ENCODE results near the gene TRIO. TPM values are rescaled to one million over a fixed set of nuclear protein-coding genes. Genes with fewer than 3 reads are reported as not detected.

Gene TRIO
- total RNA-seq, 1 experiment from 2014 or later = 136 TPM

DNA sequence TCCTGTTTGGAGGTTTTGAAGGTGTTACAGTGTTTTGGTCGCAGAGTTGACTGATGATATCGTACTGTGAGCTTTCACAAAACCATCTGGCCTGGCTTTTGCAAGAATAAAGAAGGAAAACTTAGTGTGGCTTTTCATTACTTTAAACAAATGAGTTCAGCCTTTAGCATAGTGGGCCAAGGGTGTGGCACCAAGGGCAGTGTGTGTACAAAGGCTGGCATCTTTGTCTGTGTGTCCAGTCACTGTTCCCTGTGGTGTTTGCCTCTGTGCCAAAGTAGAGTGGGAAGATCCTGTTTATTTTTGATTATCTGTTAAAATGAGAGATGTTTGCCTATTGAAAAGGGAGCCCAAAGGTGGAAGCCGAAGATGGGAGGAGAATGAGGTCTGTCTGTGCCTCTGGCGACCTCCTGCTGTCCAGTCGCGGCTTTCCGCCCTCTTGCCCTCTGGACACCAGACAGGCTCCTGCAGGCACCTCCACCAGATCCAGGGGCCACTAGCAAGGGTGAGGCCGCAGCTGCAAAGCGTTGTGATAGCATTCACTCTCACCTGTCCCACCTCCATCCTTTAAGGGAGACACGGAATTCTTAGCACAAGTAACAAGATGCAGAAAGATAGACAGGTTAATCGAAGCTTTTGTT, 113.7 kb downstream of the TRIO start:
- CTCF ChIA-PET = interaction anchor here (5.1 kb wide), 1 partner anchor 13 kb away, joined by 23 read pairs; no protein-coding TSS in a partner anchor
- H3K27ac Mint-ChIP-seq (ENCODE audit: low read depth, unreplicated experiment) = no peak overlapping the region
- no peak overlapping the region for H3K4me3 Mint-ChIP-seq (ENCODE audit: unreplicated experiment)
- no peaks in the 10 kb centered on the region for H3K27me3 Mint-ChIP-seq (ENCODE audit: insufficient read depth, unreplicated experiment)
- no peak for DNase-seq (ENCODE audit: unreplicated experiment)
- H3K4me1 Mint-ChIP-seq (ENCODE audit: insufficient read depth, unreplicated experiment) = no peaks in the 10 kb centered on the region
- TF ChIP-seq, protein P1, sequence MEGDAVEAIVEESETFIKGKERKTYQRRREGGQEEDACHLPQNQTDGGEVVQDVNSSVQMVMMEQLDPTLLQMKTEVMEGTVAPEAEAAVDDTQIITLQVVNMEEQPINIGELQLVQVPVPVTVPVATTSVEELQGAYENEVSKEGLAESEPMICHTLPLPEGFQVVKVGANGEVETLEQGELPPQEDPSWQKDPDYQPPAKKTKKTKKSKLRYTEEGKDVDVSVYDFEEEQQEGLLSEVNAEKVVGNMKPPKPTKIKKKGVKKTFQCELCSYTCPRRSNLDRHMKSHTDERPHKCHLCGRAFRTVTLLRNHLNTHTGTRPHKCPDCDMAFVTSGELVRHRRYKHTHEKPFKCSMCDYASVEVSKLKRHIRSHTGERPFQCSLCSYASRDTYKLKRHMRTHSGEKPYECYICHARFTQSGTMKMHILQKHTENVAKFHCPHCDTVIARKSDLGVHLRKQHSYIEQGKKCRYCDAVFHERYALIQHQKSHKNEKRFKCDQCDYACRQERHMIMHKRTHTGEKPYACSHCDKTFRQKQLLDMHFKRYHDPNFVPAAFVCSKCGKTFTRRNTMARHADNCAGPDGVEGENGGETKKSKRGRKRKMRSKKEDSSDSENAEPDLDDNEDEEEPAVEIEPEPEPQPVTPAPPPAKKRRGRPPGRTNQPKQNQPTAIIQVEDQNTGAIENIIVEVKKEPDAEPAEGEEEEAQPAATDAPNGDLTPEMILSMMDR (IDR thresholded peaks at IDR 0.05; ENCODE audit: unreplicated experiment) = no peak
- intact Hi-C loops (cut with micrococcal nuclease) = no loop called here
- H3K36me3 Mint-ChIP-seq (ENCODE audit: insufficient read depth, unreplicated experiment) = peaks cover 4% of the 10 kb centered on the region
- no peaks in the 10 kb centered on the region for H3K9me3 Mint-ChIP-seq (ENCODE audit: unreplicated experiment)
- no TSS peak for BruUV-seq (replicated peaks)
- POLR2A ChIA-PET = interaction anchor here (0.7 kb wide), 2 partner anchors 27 to 596 kb away, joined by 3 read pairs; no protein-coding TSS in a partner anchor

DNA sequence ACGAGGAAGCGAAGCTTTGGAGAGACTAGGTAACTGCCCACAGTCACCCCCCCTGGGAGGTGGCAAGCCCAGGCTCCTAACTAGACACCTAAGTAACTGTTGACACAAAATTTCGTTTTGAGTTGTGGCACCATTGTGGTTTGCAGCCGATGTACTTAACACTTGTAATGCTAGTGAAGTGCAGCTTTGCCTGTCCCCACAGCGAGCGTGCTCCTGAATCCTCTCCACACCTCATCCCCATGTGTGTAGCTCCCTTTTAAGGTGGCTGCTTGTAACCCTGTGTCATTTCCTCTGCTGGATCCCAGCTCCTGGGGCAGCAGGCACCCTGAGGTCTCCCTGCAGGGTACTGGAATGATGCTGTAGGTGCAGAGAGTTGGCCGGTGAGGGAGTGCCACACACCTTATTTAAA, 114.9 kb downstream of the TRIO start:
- POLR2A ChIA-PET = no interaction called here
- H3K4me1 Mint-ChIP-seq (ENCODE audit: insufficient read depth, unreplicated experiment) = peaks cover 8% of the 10 kb centered on the region
- BruUV-seq (replicated peaks) = no TSS peak

DNA sequence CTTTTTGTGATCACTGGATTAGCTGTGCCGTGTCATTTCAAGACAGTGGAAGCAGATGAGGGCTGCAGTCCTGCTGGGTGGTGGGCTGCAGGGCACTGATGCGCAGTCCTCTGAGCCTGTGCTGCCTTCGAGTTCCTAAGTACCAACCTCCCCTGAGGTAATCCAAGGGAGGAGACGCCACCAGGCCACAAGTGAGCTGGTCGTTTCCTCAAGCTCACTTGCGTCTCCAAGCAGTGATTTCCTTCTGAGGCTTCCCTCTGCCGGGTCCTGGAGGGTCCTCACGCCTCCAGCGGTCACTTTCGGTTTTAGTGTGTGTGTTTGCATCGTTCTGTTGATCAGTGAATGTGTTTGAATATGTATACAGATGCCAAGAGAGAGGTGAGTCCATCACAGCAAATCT, 115.7 kb downstream of the TRIO start:
- POLR2A ChIA-PET = no interaction called here
- Mint-ChIP-seq H3K27ac (ENCODE audit: low read depth, unreplicated experiment) (no peak overlapping the region), H3K4me1 (ENCODE audit: insufficient read depth, unreplicated experiment) (peaks cover 16% of the 10 kb centered on the region)

More for the DNA sequence above, 114.9 kb downstream of the TRIO start:
- Mint-ChIP-seq H3K27ac (ENCODE audit: low read depth, unreplicated experiment) (no peak overlapping the region), H3K27me3 (ENCODE audit: insufficient read depth, unreplicated experiment) (no peaks in the 10 kb centered on the region), H3K4me3 (ENCODE audit: unreplicated experiment) (no peak overlapping the region), H3K9me3 (ENCODE audit: unreplicated experiment) (no peaks in the 10 kb centered on the region), H3K36me3 (ENCODE audit: insufficient read depth, unreplicated experiment) (peaks cover 4% of the 10 kb centered on the region)
- CTCF ChIA-PET = interaction anchor here (0.5 to 5.1 kb wide), 5 partner anchors 12 to 271 kb away, joined by 3 to 23 read pairs (median 4); no protein-coding TSS in a partner anchor
- DNase-seq (ENCODE audit: unreplicated experiment) = no peak
- TF ChIP-seq, protein P1 (IDR thresholded peaks at IDR 0.05; ENCODE audit: unreplicated experiment) = no peak
- intact Hi-C loops (cut with micrococcal nuclease) = no loop called here

DNA sequence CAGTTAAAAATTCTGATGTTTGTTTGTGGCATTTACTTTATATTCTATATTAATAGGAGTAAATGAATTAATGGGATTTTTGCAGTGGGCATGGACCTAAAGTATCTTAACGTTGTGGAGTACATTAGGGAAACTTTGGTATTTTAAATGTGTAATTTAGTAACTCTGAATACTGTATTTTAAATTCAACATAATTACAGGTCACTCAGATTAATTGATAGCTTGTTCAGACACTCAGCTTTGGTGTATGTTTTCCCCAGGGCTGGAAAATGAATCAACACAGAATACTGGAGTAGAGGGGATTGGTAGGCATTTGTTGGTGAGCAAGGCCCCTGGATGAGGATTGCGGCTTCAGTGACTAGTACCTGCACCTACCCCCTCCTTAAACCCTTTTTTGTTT, 117.5 kb downstream of the TRIO start:
- ChIA-PET CTCF (interaction anchor here (5.1 kb wide), 1 partner anchor 9 kb away, joined by 23 read pairs; no protein-coding TSS in a partner anchor), POLR2A (interaction anchor here (0.9 to 1.2 kb wide), 2 partner anchors 10 to 11 kb away, joined by 4 read pairs; no protein-coding TSS in a partner anchor)
- DNase-seq (ENCODE audit: unreplicated experiment) = no peak
- intact Hi-C loops (cut with micrococcal nuclease) = no loop called here
- Mint-ChIP-seq H3K9me3 (ENCODE audit: unreplicated experiment) (no peaks in the 10 kb centered on the region), H3K4me3 (ENCODE audit: unreplicated experiment) (no peak overlapping the region), H3K36me3 (ENCODE audit: insufficient read depth, unreplicated experiment) (no peaks in the 10 kb centered on the region), H3K4me1 (ENCODE audit: insufficient read depth, unreplicated experiment) (peaks cover 19% of the 10 kb centered on the region), H3K27me3 (ENCODE audit: insufficient read depth, unreplicated experiment) (no peaks in the 10 kb centered on the region), H3K27ac (ENCODE audit: low read depth, unreplicated experiment) (peak overlapping the region; percentile 57)
- no TSS peak for BruUV-seq (replicated peaks)
- TF ChIP-seq, protein P1 (IDR thresholded peaks at IDR 0.05; ENCODE audit: unreplicated experiment) = no peak

More for the DNA sequence above, 115.7 kb downstream of the TRIO start:
- DNase-seq (ENCODE audit: unreplicated experiment) = no peak
- no peaks in the 10 kb centered on the region for H3K27me3 Mint-ChIP-seq (ENCODE audit: insufficient read depth, unreplicated experiment)
- intact Hi-C loops (cut with micrococcal nuclease) = no loop called here
- peaks cover 4% of the 10 kb centered on the region for H3K36me3 Mint-ChIP-seq (ENCODE audit: insufficient read depth, unreplicated experiment)
- CTCF ChIA-PET = interaction anchor here (0.6 to 5.1 kb wide), 4 partner anchors 11 to 271 kb away, joined by 3 to 23 read pairs (median 4); no protein-coding TSS in a partner anchor
- no TSS peak for BruUV-seq (replicated peaks)
- TF ChIP-seq, protein P1 (IDR thresholded peaks at IDR 0.05; ENCODE audit: unreplicated experiment) = no peak
- no peak overlapping the region for H3K4me3 Mint-ChIP-seq (ENCODE audit: unreplicated experiment)
- no peaks in the 10 kb centered on the region for H3K9me3 Mint-ChIP-seq (ENCODE audit: unreplicated experiment)

All from MCF 10A (cell line).